DND-41 (cell line): ENCODE data around the gene THBS1.

Experiments
- ATAC-seq: fragments of 200-7000 bp; cut with Tn5 transposase; 3 replicates; pipeline ENCODE4 v1.9.1; 2021; ENCODE audit warnings: low read depth; ENCODE audit not compliant: insufficient read depth
- DNase-seq: peaks from one replicate; pipeline ENCODE4 v3.0.0-alpha.2; 2020
- H2AFZ ChIP-seq: 2 replicates; pipeline ENCODE4 v1.6.0; 2012; ENCODE audit warnings: low read depth, low read length
- H3K27ac ChIP-seq: 2 replicates; pipeline ENCODE4 v1.5.1; 2012; ENCODE audit warnings: low read length, inconsistent platforms
- H3K27me3 ChIP-seq: fragments of 200-600 bp; sonication (generic); 2 replicates; pipeline ENCODE4 v1.6.0; 2012; ENCODE audit warnings: low read length, mild to moderate bottlenecking, inconsistent platforms; ENCODE audit not compliant: insufficient read depth, poor library complexity
- H3K36me3 ChIP-seq: 2 replicates; pipeline ENCODE4 v1.5.1; 2012; ENCODE audit warnings: low read length, inconsistent platforms; ENCODE audit not compliant: insufficient read depth
- H3K4me1 ChIP-seq: 2 replicates; pipeline ENCODE4 v1.5.1; 2012; ENCODE audit warnings: mild to moderate bottlenecking, low read length; ENCODE audit not compliant: insufficient read depth
- H3K4me2 ChIP-seq: 2 replicates; pipeline ENCODE4 v1.6.0; 2012; ENCODE audit warnings: mild to moderate bottlenecking, moderate library complexity, low read length, inconsistent platforms; ENCODE audit not compliant: insufficient read depth
- H3K4me3 ChIP-seq, 2 experiments: fragments of 200-600 bp in 1 of 2; shearing (Covaris generic) in 1 of 2; 2 replicates each; pipeline ENCODE4 v1.5.1; 2012 to 2016; ENCODE audit warnings: inconsistent platforms in 2 of 2, low read length in 2 of 2, mild to moderate bottlenecking in 2 of 2, low read depth in 1 of 2, moderate library complexity in 1 of 2
- H3K79me2 ChIP-seq: 2 replicates; pipeline ENCODE4 v1.6.0; 2012; ENCODE audit warnings: low read length, inconsistent platforms; ENCODE audit not compliant: insufficient read depth
- H3K9ac ChIP-seq: 2 replicates; pipeline ENCODE4 v1.6.0; 2012; ENCODE audit warnings: low read depth, mild to moderate bottlenecking, inconsistent platforms, low read length, moderate library complexity
- H3K9me3 ChIP-seq: 2 replicates; pipeline ENCODE4 v1.5.1; 2012; ENCODE audit warnings: low read length, moderate library complexity, mild to moderate bottlenecking, inconsistent platforms; ENCODE audit not compliant: insufficient read depth, severe bottlenecking
- H4K20me1 ChIP-seq: 2 replicates; pipeline ENCODE4 v1.6.0; 2012; ENCODE audit warnings: low read length; ENCODE audit not compliant: insufficient read depth
- EZH2 ChIP-seq: IDR thresholded peaks from 3 replicates; pipeline ENCODE4 v1.6.1; 2012; ENCODE audit warnings: borderline replicate concordance, low read depth, mild to moderate bottlenecking, moderate library complexity, low read length, inconsistent platforms; ENCODE audit not compliant: severe bottlenecking
- TF ChIP-seq, protein P1 (sequence below): IDR thresholded peaks from 2 replicates; pipeline ENCODE4 v1.5.1; 2012; ENCODE audit warnings: borderline replicate concordance, low read length, moderate library complexity, mild to moderate bottlenecking; ENCODE audit not compliant: poor library complexity, severe bottlenecking; ENCODE audit errors: extremely low read depth

THBS1 gene

DNA sequence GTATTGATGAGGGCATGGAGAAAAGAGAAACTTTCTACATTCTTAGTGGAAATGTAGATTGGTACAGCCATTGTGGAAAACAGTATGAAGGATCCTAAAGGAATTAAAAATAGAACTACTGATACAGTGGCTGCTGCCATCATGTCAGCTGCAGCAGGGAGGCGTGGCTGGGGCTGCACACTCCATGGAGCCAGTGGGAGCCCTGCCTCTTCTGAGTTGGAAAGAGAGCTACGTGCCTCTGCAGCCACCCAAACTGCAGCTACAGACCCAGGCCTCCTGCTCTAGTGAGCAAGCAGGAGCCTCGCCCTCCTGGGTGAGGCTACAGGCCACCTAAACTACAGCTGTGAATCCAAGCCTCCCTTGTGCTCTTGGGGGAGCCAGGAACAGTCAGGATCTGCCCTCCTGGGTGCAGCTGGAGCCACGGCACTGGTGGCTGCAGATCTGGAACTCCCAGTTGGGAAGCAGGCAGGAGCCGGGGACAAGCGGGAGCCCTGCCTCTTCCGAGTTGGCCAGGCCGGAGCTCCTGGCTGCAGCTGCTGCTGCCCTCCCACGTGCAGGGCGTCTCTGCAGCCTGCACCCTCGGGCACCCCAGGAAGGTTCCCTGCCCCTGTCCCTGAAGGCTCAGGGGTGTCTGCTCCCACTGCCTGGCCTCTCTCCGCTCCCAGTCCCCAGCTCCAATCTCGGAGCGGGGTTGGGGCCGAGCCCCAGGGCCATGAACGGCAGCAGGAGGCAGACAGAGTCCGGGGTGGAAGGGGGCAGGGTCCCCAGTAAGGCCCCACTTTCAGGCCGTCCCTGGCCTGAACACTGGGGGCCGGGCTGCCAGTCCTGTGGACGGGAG lies 64.5 kb downstream of the THBS1 start:
- Histone ChIP-seq H4K20me1 (no peaks in the 10 kb centered on the region), H3K27ac (no peak overlapping the region), H3K9me3 (no peaks in the 10 kb centered on the region), H2AFZ (no peak overlapping the region), H3K4me2 (no peak overlapping the region), H3K36me3 (no peaks in the 10 kb centered on the region), H3K9ac (no peak overlapping the region), H3K4me1 (no peaks in the 10 kb centered on the region), H3K27me3 (peaks cover 7% of the 10 kb centered on the region), H3K4me3 (no peak overlapping the region), H3K79me2 (no peaks in the 10 kb centered on the region)
- no peak for TF ChIP-seq EZH2
- TF ChIP-seq, protein P1, sequence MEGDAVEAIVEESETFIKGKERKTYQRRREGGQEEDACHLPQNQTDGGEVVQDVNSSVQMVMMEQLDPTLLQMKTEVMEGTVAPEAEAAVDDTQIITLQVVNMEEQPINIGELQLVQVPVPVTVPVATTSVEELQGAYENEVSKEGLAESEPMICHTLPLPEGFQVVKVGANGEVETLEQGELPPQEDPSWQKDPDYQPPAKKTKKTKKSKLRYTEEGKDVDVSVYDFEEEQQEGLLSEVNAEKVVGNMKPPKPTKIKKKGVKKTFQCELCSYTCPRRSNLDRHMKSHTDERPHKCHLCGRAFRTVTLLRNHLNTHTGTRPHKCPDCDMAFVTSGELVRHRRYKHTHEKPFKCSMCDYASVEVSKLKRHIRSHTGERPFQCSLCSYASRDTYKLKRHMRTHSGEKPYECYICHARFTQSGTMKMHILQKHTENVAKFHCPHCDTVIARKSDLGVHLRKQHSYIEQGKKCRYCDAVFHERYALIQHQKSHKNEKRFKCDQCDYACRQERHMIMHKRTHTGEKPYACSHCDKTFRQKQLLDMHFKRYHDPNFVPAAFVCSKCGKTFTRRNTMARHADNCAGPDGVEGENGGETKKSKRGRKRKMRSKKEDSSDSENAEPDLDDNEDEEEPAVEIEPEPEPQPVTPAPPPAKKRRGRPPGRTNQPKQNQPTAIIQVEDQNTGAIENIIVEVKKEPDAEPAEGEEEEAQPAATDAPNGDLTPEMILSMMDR = no peak
- ATAC-seq (no peak), DNase-seq (no peak)

GRCh38 chr15:39645976-39646257 lies 65.0 kb downstream of the THBS1 start:
- Histone ChIP-seq H3K27me3 (peaks cover 9% of the 10 kb centered on the region), H3K4me3 (no peak overlapping the region), H3K27ac (no peak overlapping the region), H4K20me1 (no peaks in the 10 kb centered on the region), H3K4me1 (no peaks in the 10 kb centered on the region), H2AFZ (no peak overlapping the region), H3K4me2 (no peak overlapping the region), H3K9ac (no peak overlapping the region), H3K36me3 (no peaks in the 10 kb centered on the region), H3K79me2 (no peaks in the 10 kb centered on the region), H3K9me3 (no peaks in the 10 kb centered on the region)
- ATAC-seq (no peak), DNase-seq (no peak)
- TF ChIP-seq EZH2 = no peak
- TF ChIP-seq, protein P1 = no peak

DNA sequence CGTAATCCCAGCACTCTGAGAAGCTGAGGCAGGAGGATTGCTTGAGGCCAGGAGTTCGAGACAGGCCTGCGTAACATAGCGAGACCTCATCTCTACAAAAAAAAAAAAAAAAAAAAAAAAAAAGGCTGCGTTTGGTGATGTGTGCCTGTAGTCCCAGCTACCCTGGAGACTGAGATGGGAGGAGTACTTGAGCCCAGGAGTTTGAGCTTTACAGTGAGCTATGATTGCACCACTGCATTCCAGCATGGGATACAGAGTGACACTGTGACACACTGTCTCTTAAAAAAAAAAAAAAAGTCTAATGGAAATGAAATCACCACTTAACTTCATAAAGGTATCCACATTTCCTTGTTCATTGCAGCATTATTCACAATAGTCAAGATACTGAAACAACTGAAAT lies 65.5 kb downstream of the THBS1 start:
- no peak for ATAC-seq

More for the DNA sequence above, 65.5 kb downstream of the THBS1 start:
- Histone ChIP-seq H3K27ac (no peak overlapping the region), H3K4me3 (no peak overlapping the region), H2AFZ (no peak overlapping the region), H4K20me1 (no peaks in the 10 kb centered on the region), H3K4me2 (no peak overlapping the region), H3K36me3 (no peaks in the 10 kb centered on the region), H3K9ac (no peak overlapping the region), H3K4me1 (no peaks in the 10 kb centered on the region), H3K27me3 (peaks cover 10% of the 10 kb centered on the region), H3K79me2 (no peaks in the 10 kb centered on the region), H3K9me3 (no peaks in the 10 kb centered on the region)
- TF ChIP-seq, protein P1 = no peak
- no peak for TF ChIP-seq EZH2
- no peak for DNase-seq
